ENCODE data around the gene RRM2.

The RRM2 gene

GRCh38 chr2:10122500-10123280 is at the start of gene RRM2:
Gene RRM2 (plus strand): TSS chr2:10122739. CDS start chr2:10122799, 60 bp downstream.
- peak; percentile 70 to 80 for DNase-seq (ENCODE audit: low read depth in 1 of 2, low spot score in 1 of 2)

GRCh38 chr2:10073706-10074105 is 48.8 kb upstream of the RRM2 start:
- no peak for DNase-seq (ENCODE audit: low read depth in 1 of 2, low spot score in 1 of 2)

- DNase-seq (ENCODE audit: low read depth in 1 of 2, low spot score in 1 of 2), result no peak
Observed at GRCh38 chr2:10075101-10075500, 47.4 kb upstream of the RRM2 start.

- no peak for DNase-seq (ENCODE audit: low read depth in 1 of 2, low spot score in 1 of 2)
Observed at GRCh38 chr2:10075571-10076209, 46.8 kb upstream of the RRM2 start.

GRCh38 chr2:10076511-10076910 is 46.0 kb upstream of the RRM2 start:
- no peak for DNase-seq (ENCODE audit: low read depth in 1 of 2, low spot score in 1 of 2)

- DNase-seq (ENCODE audit: low read depth in 1 of 2, low spot score in 1 of 2), result no peak
Observed at GRCh38 chr2:10076988-10077527, 45.5 kb upstream of the RRM2 start.

- DNase-seq (ENCODE audit: low read depth in 1 of 2, low spot score in 1 of 2), result no peak
Observed at GRCh38 chr2:10078001-10078400, 44.5 kb upstream of the RRM2 start.

GRCh38 chr2:10078704-10079265 is 43.8 kb upstream of the RRM2 start:
- DNase-seq (ENCODE audit: low read depth in 1 of 2, low spot score in 1 of 2), result no peak

- DNase-seq (ENCODE audit: low read depth in 1 of 2, low spot score in 1 of 2), result no peak
Observed at GRCh38 chr2:10079266-10079869, 43.2 kb upstream of the RRM2 start.

- DNase-seq (ENCODE audit: low read depth in 1 of 2, low spot score in 1 of 2), result no peak
Observed at GRCh38 chr2:10079870-10080535, 42.5 kb upstream of the RRM2 start, which contains the start of gene CYS1. Gene CYS1 (minus strand): TSS chr2:10080411. CDS start chr2:10080223, 188 bp downstream.

- DNase-seq (ENCODE audit: low read depth in 1 of 2, low spot score in 1 of 2), result no peak
Observed at GRCh38 chr2:10080536-10081304, 41.8 kb upstream of the RRM2 start.

- no peak for DNase-seq (ENCODE audit: low read depth in 1 of 2, low spot score in 1 of 2)
Observed at GRCh38 chr2:10083046-10083445, 39.5 kb upstream of the RRM2 start.

- no peak for DNase-seq (ENCODE audit: low read depth in 1 of 2, low spot score in 1 of 2)
Observed at GRCh38 chr2:10083692-10084211, 38.8 kb upstream of the RRM2 start.

- no peak for DNase-seq (ENCODE audit: low read depth in 1 of 2, low spot score in 1 of 2)
Observed at GRCh38 chr2:10084223-10084865, 38.2 kb upstream of the RRM2 start.

GRCh38 chr2:10085043-10085667 is 37.4 kb upstream of the RRM2 start:
- no peak for DNase-seq (ENCODE audit: low read depth in 1 of 2, low spot score in 1 of 2)

- DNase-seq (ENCODE audit: low read depth in 1 of 2, low spot score in 1 of 2), result no peak
Observed at GRCh38 chr2:10085668-10086059, 36.9 kb upstream of the RRM2 start.

- DNase-seq (ENCODE audit: low read depth in 1 of 2, low spot score in 1 of 2), result no peak
Observed at GRCh38 chr2:10086950-10087349, 35.6 kb upstream of the RRM2 start.

GRCh38 chr2:10087360-10087759 is 35.2 kb upstream of the RRM2 start:
- DNase-seq (ENCODE audit: low read depth in 1 of 2, low spot score in 1 of 2), result no peak

GRCh38 chr2:10089565-10090190 is 32.9 kb upstream of the RRM2 start:
- no peak for DNase-seq (ENCODE audit: low read depth in 1 of 2, low spot score in 1 of 2)
